Measurements from ENCODE around the gene TRIM9. TPM values are rescaled to one million over a fixed set of nuclear protein-coding genes. Genes with fewer than 3 reads are reported as not detected.

The TRIM9 gene
- total RNA-seq, 1 donor from 2014 or later: 1.7 TPM

- no peak for TF ChIP-seq CTCF (IDR thresholded peaks at IDR 0.05; ENCODE audit: unreplicated experiment)
Measured at GRCh38 chr14:51104467-51104866, 9.6 kb upstream of the TRIM9 start.

GRCh38 chr14:51097287-51097686 is 2.4 kb upstream of the TRIM9 start:
- H3K9me3 Mint-ChIP-seq (ENCODE audit: low read depth): no peaks in the 10 kb centered on the region
- no peak overlapping the region for H3K4me3 Mint-ChIP-seq (ENCODE audit: low read depth)
- no peak for DNase-seq (ENCODE audit: low spot score, unreplicated experiment)
- H3K4me1 Mint-ChIP-seq (ENCODE audit: low read depth): peaks cover 8% of the 10 kb centered on the region
- H3K27me3 Mint-ChIP-seq: peaks cover 66% of the 10 kb centered on the region
- TF ChIP-seq CTCF (IDR thresholded peaks at IDR 0.05; ENCODE audit: unreplicated experiment): no peak
- no peak overlapping the region for H3K27ac Mint-ChIP-seq
- no peaks in the 10 kb centered on the region for H3K36me3 Mint-ChIP-seq (ENCODE audit: insufficient read depth)

More at GRCh38 chr14:51104467-51104866, 9.6 kb upstream of the TRIM9 start:
- Mint-ChIP-seq H3K36me3 (ENCODE audit: insufficient read depth) (no peaks in the 10 kb centered on the region), H3K27me3 (peaks cover 42% of the 10 kb centered on the region), H3K9me3 (ENCODE audit: low read depth) (no peaks in the 10 kb centered on the region), H3K4me3 (ENCODE audit: low read depth) (no peak overlapping the region), H3K27ac (no peak overlapping the region), H3K4me1 (ENCODE audit: low read depth) (no peaks in the 10 kb centered on the region)
- DNase-seq (ENCODE audit: low spot score, unreplicated experiment): no peak

GRCh38 chr14:51096870-51097269 is 2.0 kb upstream of the TRIM9 start:
- peaks cover 70% of the 10 kb centered on the region for H3K27me3 Mint-ChIP-seq
- DNase-seq (ENCODE audit: low spot score, unreplicated experiment): no peak
- no peak overlapping the region for H3K4me3 Mint-ChIP-seq (ENCODE audit: low read depth)
- TF ChIP-seq CTCF (IDR thresholded peaks at IDR 0.05; ENCODE audit: unreplicated experiment): no peak
- H3K27ac Mint-ChIP-seq: no peak overlapping the region
- peaks cover 8% of the 10 kb centered on the region for H3K4me1 Mint-ChIP-seq (ENCODE audit: low read depth)
- H3K36me3 Mint-ChIP-seq (ENCODE audit: insufficient read depth): no peaks in the 10 kb centered on the region
- no peaks in the 10 kb centered on the region for H3K9me3 Mint-ChIP-seq (ENCODE audit: low read depth)

- no peak for DNase-seq (ENCODE audit: low spot score, unreplicated experiment)
- peak overlapping the region; percentile 83 for H3K4me3 Mint-ChIP-seq (ENCODE audit: low read depth)
- no peaks in the 10 kb centered on the region for H3K9me3 Mint-ChIP-seq (ENCODE audit: low read depth)
- no peaks in the 10 kb centered on the region for H3K36me3 Mint-ChIP-seq (ENCODE audit: insufficient read depth)
- H3K4me1 Mint-ChIP-seq (ENCODE audit: low read depth): peaks cover 8% of the 10 kb centered on the region
- no peak for TF ChIP-seq CTCF (IDR thresholded peaks at IDR 0.05; ENCODE audit: unreplicated experiment)
- H3K27me3 Mint-ChIP-seq: peaks cover 73% of the 10 kb centered on the region
- peak overlapping the region; percentile 81 for H3K27ac Mint-ChIP-seq
Measured at GRCh38 chr14:51095854-51096823, 1.2 kb upstream of the TRIM9 start.

GRCh38 chr14:51094282-51094821 is 553 bp downstream of the TRIM9 start:
- Mint-ChIP-seq H3K4me3 (ENCODE audit: low read depth) (peak overlapping the region; percentile 83), H3K27ac (peak overlapping the region; percentile 52), H3K36me3 (ENCODE audit: insufficient read depth) (no peaks in the 10 kb centered on the region), H3K4me1 (ENCODE audit: low read depth) (peaks cover 8% of the 10 kb centered on the region), H3K27me3 (peaks cover 67% of the 10 kb centered on the region), H3K9me3 (ENCODE audit: low read depth) (no peaks in the 10 kb centered on the region)
- no peak for DNase-seq (ENCODE audit: low spot score, unreplicated experiment)
- no peak for TF ChIP-seq CTCF (IDR thresholded peaks at IDR 0.05; ENCODE audit: unreplicated experiment)

All from progenitor cell of endocrine pancreas (in vitro differentiated cells).